EH (cell line): ENCODE data around the gene NANOS3.
A peak's percentile ranks its signal among the peaks of the same experiment; 100 is the strongest.

Source experiments
- DNase-seq: peaks from one replicate; pipeline ENCODE4 v3.0.0-alpha.2; 2015; ENCODE audit warnings: low read depth

NANOS3 gene

DNA sequence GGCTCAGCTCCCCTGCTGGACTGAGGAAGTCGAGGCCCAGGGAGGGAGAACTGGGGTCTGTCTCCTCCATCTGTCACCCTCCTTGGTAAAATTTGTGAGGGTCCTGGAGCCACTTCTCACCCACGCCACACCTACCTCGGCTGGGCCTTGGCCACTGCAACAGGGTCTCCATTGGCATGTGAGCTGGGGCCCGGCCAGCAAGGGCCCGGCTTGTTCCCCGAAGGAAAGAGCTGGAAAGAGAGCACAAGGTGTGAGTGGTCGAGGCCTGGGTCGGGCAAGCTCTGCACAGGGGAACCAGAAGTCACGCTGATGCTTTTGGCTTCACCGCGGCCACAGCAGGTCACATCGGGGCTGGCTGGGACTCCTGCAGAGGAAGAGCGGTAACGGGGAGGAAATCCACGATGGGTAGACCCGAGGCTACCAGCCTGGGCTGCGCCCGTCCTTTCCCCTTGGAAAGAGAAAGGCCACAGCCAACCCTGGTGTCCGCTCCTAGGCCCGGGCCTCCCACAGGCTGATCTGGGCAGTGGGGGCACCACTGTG, 9.0 kb downstream of the NANOS3 start:
- DNase-seq, result no peak

DNA sequence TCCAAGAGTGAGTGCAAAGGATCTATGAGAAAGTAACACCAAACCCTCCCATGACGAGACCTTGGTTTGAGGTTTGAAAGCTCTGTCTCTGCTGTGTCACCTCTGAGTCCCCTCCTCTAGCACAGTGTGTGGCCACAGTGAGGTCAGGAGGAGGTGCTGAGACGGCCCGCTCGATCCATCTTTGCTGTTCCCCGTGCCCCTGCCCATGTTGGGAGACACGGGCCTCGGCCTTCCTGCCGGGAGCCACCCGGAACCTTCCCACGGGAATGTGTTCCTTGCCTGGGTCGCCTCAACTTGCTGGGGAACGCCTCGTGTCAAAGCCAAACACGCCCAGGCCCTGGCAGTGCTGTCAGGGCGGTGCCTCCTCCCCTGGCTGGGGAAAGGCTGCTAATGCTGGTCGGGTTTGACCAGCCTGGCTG, 10.1 kb downstream of the NANOS3 start:
- no peak for DNase-seq

DNA sequence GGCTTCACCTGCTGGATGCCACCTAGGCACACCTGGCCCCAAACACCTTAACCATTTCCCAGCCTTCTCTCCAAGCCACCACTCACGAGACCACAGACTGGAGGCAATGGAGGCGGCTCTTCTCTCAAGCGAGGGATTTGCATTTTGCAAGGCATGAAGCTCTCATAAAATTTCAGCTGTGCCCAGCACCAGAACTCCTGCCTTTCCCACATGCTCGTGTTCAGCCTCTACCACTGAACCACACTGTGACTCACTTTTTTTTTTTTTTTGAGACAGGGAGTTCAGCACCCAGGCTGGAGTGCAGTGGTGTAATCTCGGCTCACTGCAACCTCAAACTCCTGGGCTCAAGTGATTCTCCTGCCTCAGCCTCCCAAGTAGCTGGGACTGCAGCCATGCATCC, 10.6 kb downstream of the NANOS3 start:
- DNase-seq, result peak; percentile 70

DNA sequence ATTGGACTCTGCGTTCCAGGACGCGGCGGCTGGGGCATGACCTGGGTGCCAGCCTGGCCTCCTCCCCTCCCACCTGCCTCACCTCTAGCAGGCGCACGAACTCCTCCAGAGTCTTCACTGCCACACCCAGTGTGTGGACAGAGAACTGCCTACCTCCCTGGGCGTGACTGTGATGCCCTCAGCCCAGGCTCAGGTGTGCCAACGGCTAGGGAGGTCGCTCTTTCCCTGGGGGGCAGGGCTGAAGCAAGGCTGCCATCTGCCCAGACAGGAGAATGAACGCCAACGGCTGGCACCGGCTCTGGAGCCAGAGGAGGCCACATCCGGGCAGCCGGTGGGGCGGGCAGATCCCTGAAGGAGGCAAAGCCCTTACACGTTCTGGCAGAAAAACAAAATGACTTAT, 11.3 kb downstream of the NANOS3 start:
- DNase-seq, result no peak

DNA sequence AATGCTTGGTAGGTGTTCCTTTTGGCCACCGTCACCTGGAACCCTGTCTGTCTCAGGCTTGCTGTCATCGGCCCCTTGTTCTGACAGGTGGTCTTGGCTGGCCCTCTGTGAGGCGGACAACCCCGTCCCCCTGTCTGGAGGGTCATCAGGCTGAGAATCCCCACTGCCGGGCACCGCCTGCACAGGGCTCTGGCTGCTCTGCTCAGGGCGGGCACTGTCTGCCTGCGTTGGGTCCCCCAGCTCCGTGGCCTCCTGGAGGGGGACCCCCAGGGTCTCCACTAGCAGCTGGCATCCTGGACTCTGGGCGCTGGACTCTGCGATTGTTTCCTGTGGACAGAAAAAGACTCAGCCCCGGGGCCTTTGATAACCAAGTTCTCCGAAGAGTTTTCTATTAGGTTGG, 13.2 kb downstream of the NANOS3 start:
- no peak for DNase-seq

DNA sequence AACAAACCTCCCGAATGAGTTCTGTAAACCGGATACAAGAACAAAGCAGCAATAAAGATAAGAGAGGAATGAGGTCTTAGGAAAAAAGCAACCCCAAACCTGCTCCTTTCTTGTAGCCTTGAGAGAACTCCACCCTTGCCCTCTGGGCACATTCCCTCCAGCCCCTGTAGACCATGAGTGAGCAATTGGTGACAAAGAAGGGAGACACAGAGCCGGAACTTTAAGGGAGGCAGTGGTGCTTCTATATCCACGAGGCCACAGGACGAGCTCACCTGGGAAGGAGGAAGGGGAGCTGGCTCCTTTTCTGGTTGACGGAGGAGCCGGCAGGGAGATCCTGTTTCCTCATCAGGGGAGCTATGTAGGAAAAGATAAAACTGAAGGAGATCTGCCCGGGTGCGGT, 15.9 kb downstream of the NANOS3 start:
- DNase-seq, result no peak

DNA sequence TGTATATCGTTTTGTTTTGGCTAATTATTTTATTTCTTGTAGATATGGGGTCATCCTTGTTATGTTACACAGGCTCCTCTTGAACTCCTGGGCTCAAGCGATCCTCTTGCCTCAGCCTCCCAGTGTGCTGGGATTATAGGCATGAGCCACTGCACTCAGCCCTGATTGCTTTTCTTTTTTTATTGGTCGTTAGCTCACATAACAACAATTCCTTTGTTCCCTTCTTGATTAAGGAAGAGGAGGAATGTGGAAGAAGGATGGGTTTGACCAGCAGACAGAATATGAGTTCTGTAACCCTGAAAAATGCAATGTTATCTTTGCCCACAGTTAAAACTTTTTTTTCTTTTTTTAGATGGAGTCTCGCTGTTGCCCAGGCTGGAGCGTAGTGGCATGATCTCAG, 17.6 kb downstream of the NANOS3 start:
- no peak for DNase-seq

DNA sequence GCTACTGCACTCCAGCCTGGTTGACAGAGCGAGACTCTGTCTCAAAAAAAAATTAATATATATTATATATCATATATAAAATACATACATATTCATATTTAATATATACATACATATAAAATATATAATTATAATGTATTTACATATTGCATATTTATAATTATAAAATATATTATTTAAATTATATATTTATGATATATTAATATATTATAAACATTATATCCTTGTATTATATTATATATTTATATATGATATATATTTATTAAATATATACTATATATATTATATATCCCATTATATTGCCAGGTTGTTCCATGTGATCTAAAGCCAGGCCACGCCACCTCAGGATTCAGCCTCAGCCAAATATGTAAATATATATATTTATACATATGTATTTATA, 19.3 kb downstream of the NANOS3 start:
- no peak for DNase-seq

DNA sequence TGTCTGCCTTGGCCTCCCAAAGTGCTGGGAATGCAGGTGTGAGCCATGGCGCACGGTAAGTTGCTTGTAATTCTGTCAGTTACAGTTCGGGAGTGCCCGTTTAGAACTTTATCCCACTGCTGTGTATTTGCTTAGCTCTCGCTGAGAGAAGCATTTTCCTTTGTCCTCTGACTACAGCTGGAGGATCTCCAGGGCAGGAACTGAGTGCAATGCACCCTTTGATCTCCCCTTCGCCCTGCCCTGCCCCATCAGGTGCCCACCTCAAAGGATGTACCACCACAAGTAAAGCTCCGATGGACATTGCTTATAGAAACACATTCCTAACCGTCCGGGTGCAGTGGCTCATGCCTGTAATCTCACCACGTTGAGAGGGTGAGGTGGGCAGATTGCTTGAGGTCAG, 22.5 kb downstream of the NANOS3 start:
- no peak for DNase-seq

DNA sequence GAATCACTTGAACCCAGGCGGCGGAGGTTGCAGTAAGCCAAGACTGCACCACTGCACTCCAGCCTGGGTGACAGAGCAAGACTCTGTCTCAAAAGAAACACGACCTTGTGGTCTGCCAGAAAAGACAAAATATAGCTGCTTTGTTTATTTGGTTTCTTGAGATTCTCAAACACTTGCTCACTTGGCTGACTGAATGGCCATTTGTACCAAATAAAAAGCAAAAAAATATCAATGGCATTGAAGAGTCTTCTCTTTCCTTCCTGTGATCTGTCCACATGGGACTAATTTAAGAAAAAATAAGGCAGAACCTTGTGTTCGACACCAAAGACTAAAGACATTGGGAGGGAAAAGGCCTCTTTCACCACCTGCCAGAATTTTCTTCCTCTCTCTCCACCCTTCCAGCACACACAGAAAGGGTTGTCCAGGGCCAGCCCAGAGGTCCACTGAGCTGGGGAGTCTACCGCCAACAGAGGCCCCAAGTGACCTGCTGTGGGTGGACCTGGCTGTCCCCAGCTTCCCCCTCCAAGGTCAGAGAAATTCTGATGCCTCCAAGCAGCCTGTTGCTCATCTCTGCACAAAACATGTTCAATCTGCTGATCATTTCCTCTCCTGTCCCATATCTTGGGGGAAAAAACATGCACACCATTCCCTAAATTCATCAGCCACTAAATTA, 23.1 kb downstream of the NANOS3 start:
- DNase-seq, result peak; percentile 60

DNA sequence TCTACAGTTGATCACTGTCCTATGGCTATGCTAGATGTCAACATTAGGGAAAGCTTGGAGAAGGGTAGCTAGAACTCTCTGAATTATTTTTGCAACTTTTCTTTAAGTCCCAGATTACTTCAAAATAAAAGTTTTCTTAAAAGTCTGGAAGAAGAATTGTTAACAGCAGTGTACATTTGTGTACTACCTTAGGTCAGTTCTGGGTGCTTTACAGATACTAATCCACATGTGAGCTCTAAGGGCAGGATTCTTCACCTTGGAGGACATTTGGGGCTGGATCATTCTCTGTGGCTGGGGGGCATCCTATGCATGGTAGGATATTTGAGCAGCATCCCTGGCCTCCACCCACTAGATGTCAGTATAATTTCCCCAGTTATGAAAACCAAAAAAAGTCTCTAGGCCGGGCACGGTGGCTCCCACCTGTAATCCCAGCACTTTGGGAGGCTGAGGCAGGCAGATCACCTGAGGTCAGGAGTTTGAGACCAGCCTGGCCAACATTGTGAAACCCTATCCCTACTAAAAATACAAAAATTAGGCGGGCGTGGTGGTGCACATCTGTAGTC, 26.1 kb downstream of the NANOS3 start:
- DNase-seq, result no peak

DNA sequence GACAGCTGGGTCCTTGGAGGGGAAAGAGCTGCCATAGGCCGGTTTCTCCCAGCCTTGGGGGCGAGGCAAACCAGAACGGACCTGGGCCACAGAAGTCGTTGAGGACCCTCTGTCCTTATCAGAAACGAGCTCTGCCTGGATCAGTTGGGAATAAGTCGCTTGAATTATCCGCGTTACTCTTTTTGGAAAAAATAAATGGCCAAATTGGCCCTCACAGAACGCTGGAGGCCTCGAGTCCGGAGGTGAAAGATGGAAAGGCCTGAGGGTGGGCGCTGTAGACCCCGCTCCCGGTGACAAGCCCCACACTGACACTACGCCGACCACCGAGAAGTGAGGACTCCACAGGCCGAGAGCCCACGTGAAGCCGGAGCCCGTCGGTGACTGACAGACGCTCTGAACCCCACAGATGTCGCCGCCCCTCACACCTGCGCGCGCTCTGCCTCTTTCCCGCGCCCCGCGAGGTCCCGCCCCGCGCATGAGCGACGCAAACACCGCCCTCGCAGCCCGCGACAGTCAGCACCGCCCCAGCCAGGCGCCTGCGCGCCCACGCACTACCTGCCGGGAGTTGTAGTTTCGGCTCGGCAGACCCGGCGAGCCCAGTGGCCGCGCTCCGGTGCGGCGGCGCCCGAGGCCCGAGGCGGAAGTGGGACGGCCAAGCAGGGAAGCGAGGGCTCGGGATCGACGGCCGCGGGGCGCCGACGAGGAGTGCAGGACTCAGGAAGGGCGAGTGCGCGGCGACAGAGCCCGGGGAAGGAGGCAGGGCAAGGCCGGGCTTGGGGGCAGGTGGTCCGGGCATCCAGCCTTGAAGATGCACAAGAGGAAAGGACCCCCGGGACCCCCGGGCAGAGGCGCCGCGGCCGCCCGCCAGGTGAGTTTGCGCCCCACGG, 28.9 kb downstream of the NANOS3 start, which contains the start of the genes BRME1 and CC2D1A:
TSS of gene BRME1 (minus strand) at position 484 of the 887 bp plus-strand sequence. CDS start 1,225 bp downstream, outside the sequence.
TSS of gene CC2D1A (plus strand) at position 568 of the 887 bp plus-strand sequence. CDS start at position 809, 241 bp downstream.
- DNase-seq, result peak; percentile 85

DNA sequence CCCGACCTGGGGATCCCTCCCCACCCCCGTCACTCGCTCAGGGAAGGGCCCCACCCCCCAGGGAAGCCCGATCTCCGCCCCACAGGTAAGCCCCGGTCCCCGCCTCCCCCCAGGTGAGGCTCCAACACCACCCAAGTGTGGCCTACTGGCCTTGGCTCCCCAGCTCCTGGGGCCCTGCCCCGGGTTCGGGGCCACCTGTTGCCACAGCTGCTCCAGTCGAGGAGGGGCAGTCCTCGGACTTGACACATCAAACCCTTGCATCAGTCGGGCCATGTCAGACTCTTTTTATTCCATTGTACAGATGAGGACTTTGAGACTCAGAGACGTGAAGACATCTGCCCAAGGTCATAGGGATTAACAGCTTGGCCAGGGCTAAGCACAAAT, 29.6 kb downstream of the NANOS3 start:
- DNase-seq, result no peak

DNA sequence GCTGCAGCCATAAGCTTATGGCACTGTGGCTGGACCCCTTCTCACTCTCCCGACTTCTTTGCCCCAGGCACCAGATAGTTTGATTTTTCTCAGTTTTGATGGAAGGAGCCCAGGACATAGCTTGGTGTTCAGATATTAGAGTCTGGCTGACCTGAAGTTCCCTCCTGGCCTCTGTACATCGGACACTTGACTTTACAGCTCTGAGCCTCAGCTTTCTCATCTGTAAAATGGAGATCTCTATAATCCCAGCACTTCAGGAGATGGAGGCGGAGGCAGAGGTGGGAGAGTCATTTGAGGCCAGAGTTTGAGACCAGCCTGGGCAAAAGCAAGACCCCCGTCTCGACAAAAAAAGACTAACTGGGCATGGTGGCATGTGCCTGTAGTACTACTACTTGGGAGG, 30.0 kb downstream of the NANOS3 start:
- no peak for DNase-seq

DNA sequence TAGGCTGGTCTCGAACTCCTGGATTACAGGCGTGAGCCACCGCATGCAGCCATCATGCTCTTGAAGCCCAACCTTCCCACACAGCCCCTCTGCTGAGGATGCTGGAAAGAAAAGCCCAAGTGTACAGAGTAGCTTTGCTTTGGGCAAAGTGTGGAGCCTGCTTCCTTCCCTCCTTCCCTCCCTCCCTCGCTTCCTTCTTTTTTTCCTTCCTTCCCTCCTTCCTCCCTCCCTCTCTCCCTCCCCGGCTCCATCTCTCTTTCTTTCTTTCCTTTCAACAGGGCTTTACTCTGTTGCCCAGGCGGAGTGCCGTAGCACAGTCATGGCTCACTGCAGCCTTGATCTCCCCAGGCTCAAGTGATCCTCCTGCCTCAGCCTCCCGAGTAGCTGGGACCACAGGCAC, 31.7 kb downstream of the NANOS3 start:
- no peak for DNase-seq

DNA sequence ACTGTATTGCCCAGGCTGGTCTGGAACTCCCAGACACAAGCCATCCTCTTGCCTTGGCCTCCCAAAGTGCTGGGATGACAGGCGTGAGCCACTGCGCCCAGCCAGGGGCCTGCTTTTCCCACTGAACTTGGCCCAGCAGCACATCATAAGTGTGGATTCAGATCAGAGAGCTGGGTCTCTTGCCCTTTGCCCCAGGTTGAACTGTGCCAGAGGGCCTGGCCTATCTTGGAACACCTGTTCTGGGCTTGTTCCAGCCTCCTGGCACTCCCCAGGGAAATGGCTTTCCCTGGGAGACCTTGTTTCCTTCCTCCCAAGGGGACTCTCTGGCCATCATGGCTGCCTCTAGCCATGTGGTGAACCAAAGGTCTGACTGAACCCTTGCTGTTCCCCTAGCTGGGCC, 32.5 kb downstream of the NANOS3 start:
- DNase-seq, result no peak

DNA sequence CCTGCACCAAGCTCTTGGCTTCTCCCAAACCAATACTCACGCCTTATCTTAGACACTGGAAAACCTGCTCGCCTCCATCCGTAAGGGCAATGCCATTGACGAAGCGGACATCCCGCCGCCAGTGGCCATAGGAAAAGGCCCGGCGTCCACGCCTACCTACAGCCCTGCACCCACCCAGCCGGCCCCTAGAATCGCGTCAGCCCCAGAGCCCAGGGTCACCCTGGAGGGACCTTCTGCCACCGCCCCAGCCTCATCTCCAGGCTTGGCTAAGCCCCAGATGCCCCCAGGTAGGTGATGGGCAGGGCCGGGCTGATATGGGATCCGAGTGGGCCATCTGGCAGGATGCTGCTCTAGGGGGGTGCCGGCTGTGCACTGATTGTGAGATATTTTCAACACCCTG, 36.4 kb downstream of the NANOS3 start:
- DNase-seq, result no peak

DNA sequence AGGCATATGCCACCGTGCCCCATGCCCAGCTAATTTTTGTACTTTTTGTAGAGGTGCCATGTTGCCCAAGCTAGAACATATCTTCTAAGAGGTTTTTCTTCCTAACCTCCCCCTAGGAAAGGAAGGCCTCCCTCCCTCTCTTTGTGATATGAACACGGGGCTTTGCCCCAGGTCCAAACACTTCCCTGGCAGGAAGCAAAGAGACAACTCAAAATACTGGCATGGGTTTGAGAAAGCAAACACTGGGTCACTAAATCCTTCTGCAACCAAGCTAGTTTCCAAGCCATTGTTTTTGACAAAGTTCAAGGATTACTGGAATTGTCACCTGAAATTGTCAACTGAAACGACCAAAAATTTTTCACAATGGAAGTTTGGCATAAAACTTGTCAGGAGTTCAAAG, 37.8 kb downstream of the NANOS3 start:
- DNase-seq, result no peak

DNA sequence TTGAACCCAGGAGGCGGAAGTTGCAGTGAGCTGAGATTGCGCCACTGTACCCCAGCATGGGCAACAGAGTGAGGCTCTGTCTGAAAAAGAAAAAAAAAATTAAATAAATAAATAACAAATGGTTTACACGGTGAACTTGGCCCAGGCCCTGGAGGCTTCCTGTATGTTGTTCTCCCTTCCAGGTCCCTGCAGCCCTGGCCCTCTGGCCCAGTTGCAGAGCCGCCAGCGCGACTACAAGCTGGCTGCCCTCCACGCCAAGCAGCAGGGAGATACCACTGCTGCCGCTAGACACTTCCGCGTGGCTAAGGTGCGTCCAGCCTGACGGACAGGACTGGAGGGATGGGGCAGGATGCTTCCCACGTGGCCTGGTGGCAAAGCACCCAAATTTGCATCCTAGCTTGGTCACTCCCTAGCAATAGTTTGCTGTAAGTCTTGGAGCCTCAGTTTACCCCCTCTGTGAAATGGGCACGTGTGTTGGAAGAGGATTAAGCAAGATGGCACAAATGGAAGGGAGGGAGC, 41.0 kb downstream of the NANOS3 start:
- DNase-seq, result no peak

DNA sequence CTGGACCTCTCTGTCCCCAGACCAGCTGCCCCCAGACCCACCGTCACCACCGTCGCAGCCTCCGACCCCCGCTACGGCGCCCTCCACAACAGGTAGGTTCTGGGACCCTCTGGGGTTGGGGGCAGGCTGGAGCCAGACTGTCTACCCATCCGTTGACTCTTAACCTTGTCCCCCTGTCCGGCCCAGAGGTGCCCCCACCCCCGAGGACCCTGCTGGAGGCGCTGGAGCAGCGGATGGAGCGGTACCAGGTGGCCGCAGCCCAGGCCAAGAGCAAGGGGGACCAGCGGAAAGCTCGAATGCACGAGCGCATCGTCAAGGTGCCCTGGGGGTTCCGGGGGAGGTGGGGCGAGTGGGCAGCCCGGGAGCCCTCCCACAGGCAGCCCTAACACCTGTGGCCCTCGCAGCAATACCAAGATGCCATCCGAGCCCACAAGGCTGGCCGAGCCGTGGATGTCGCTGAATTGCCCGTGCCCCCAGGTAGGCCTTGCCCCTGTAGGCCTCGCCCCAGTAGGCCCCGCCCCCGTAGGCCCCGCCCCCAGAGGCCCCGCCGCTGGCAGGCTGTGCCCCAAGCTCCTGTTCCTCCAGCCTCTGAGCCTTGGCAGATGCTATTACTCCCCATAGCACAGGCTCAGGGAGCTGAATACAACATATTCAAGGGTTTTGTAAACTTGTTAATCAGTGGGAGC, 41.9 kb downstream of the NANOS3 start:
- no peak for DNase-seq

DNA sequence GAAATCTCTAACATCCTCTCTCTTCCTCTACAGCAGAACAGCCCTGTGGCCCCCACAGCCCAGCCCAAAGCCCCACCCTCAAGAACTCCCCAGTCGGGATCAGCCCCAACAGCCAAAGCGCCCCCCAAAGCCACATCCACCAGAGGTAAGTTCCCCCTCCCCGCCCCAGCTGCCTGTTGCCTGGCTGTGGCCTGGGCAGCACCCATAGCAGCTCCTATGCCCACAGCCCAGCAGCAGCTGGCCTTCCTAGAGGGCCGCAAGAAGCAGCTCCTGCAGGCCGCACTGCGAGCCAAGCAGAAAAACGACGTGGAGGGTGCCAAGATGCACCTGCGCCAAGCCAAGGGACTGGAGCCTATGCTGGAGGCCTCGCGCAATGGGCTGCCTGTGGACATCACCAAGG, 43.6 kb downstream of the NANOS3 start:
- DNase-seq, result no peak
